ENCODE measurements around the gene ADAMTS17. TPM values are rescaled to one million over a fixed set of nuclear protein-coding genes. Genes with fewer than 3 reads are reported as not detected.
"Not testable (repeated sequence)": the region's sequence is repeated elsewhere in the genome, so short reads cannot be mapped to it uniquely, and the experiment has no call there.

ADAMTS17 gene
- total RNA-seq, 2 donors from 2014 or later, result 0.37 to 1.1 TPM

- Mint-ChIP-seq H3K27me3 (peaks cover 3% of the 10 kb centered on the region), H3K4me1 (peaks cover 6% of the 10 kb centered on the region), H3K9me3 (no peaks in the 10 kb centered on the region), H3K27ac (no peak overlapping the region), H3K4me3 (no peak overlapping the region), H3K36me3 (ENCODE audit: low read depth) (no peaks in the 10 kb centered on the region)
- no peak for ATAC-seq (replicated peaks)
Observed at GRCh38 chr15:99932676-99933402, 408.9 kb downstream of the ADAMTS17 start.

DNA sequence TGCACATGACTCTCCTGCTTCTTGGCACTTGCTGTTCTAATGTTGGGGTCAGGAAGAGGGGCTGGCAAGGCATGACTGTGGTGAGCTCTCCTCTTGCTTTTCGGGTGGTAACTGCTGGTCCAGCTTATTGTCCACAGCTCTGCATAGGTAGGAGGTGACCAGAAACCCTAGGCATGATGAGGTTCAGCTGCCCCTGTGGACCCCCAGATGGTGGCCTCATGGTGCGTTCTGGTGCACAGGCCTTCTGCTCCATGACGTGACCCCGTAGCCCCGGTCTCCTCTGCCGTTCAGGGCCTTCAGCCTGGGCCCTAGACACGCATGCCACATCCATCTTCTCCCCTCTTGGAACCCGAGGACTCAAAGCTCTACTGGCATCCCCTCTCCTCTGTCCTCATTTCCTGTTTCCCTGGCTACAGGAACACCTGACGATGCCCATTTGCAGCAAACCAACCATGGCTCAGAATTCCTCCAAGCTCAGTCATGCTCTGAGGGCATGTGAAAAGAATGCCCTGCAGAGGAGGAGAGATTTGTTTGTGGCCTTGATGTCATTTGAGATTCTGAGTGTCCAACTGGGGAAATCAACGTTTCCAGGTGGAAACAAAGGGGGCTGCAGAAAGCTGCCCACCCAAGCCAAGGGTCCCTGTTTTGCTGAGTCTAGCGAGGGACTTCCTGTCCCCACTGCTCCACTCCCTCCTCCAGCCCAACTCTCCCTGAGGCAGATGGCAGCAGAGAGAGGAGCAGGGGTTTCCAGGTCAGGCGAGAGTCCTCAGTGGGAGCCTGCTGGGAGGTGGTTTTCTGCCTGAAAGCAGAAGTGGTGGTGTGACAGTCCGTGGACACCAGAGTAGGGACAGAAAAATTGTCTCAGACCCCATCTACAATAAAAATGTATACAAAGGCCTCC, 409.8 kb downstream of the ADAMTS17 start:
- Mint-ChIP-seq H3K27ac (no peak overlapping the region), H3K36me3 (ENCODE audit: low read depth) (no peaks in the 10 kb centered on the region), H3K4me1 (peaks cover 6% of the 10 kb centered on the region), H3K4me3 (no peak overlapping the region), H3K9me3 (no peaks in the 10 kb centered on the region), H3K27me3 (peaks cover 3% of the 10 kb centered on the region)
- no peak for ATAC-seq (replicated peaks)

DNA sequence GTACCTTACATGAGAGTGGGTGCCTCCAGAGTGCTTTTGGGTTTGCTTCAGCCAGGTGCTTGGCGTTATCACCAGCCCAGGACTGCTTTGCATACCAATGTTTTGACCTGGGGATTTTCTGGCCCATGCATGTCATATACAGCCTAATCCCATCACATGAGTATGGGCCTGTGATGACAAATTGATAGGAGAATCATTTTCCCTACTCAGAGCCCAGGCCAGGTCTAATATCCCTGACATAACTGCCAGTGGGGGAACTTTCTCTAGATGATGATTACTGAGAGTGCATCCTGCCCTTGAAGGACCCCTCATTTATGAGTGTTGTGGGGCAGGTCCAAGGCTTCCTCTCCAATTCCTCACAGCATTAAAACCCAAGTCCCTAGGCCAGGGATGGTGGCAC, 411.1 kb downstream of the ADAMTS17 start:
- no peak overlapping the region for H3K4me3 Mint-ChIP-seq
- no peak overlapping the region for H3K27ac Mint-ChIP-seq

DNA sequence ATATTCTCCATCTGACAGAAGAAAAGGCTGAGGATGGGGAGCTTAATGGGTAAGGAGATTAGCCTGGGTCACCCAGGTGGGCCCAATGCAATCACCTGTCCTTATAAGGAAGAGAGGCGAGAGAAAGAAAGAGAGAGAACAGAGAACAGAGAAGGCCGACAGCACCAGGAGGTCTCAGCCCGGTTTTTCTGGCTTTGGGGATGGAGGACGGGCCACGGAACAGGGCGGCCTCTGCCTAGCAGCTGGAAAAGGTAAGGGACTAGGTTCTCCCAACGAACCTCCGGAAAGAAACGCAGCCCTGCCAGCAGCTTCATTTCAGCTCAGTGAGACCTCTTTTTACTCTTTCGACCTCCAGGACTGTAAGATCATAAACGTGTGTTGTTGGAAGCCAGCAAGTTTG, 412.5 kb downstream of the ADAMTS17 start:
- peak overlapping the region; percentile 79 for H3K4me3 Mint-ChIP-seq
- H3K9me3 Mint-ChIP-seq, result no peaks in the 10 kb centered on the region
- H3K27me3 Mint-ChIP-seq, result no peaks in the 10 kb centered on the region
- peaks cover 6% of the 10 kb centered on the region for H3K4me1 Mint-ChIP-seq
- peak overlapping the region; percentile 78 for H3K27ac Mint-ChIP-seq
- ATAC-seq (replicated peaks), result no peak
- H3K36me3 Mint-ChIP-seq (ENCODE audit: low read depth), result no peaks in the 10 kb centered on the region

More for the DNA sequence above, 411.1 kb downstream of the ADAMTS17 start:
- Mint-ChIP-seq H3K27me3 (no peaks in the 10 kb centered on the region), H3K36me3 (ENCODE audit: low read depth) (no peaks in the 10 kb centered on the region), H3K4me1 (peaks cover 6% of the 10 kb centered on the region), H3K9me3 (no peaks in the 10 kb centered on the region)
- ATAC-seq (replicated peaks), result no peak

DNA sequence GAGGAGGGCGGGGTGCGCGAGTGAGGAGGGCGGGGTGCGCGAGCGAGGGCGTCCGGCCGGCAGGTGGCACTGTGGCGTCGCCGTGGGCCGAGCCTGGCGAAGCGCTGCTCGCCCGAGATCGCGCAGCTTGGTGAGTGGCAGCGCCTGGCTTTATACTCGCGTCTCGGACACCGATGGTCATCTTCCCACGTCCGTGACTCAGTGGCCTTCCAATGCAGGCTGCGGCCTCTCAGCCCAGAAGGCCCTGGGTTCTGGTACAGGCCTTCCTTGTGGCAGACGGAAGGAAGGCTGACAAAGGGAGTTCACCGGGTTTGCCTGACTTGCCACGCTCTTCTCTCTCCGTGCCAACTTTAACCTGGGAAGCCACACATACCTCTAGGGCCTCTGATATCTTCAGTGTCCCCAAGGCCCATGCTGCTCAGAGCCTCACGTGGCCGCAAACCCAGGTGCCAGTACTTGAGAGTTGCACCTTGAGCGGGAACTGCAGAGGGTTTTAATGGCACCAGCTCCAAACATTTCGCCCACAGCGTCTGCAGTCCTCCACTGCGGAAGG, 413.3 kb downstream of the ADAMTS17 start:
- no peaks in the 10 kb centered on the region for H3K9me3 Mint-ChIP-seq
- H3K4me1 Mint-ChIP-seq, result peaks cover 6% of the 10 kb centered on the region
- no peaks in the 10 kb centered on the region for H3K36me3 Mint-ChIP-seq (ENCODE audit: low read depth)
- ATAC-seq (replicated peaks), result peak; percentile 97
- no peaks in the 10 kb centered on the region for H3K27me3 Mint-ChIP-seq
- peak overlapping the region; percentile 23 for H3K27ac Mint-ChIP-seq
- H3K4me3 Mint-ChIP-seq, result peak overlapping the region; percentile 79

DNA sequence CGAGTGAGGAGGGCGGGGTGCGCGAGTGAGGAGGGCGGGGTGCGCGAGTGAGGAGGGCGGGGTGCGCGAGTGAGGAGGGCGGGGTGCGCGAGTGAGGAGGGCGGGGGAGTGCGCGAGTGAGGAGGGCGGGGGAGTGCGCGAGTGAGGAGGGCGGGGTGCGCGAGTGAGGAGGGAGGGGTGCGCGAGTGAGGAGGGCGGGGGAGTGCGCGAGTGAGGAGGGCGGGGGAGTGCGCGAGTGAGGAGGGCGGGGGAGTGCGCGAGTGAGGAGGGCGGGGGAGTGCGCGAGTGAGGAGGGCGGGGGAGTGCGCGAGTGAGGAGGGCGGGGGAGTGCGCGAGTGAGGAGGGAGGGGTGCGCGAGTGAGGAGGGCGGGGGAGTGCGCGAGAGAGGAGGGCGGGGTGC, 415.2 kb downstream of the ADAMTS17 start:
- H3K9me3 Mint-ChIP-seq; H3K4me1 Mint-ChIP-seq; H3K36me3 Mint-ChIP-seq (ENCODE audit: low read depth); H3K27me3 Mint-ChIP-seq; H3K27ac Mint-ChIP-seq; ATAC-seq (replicated peaks): not testable (repeated sequence)
- peak overlapping the region; percentile 69 for H3K4me3 Mint-ChIP-seq

- peak overlapping the region; percentile 76 for H3K27ac Mint-ChIP-seq
- no peaks in the 10 kb centered on the region for H3K9me3 Mint-ChIP-seq
- no peaks in the 10 kb centered on the region for H3K36me3 Mint-ChIP-seq (ENCODE audit: low read depth)
- H3K27me3 Mint-ChIP-seq, result peaks cover 7% of the 10 kb centered on the region
- peak; percentile 62 for ATAC-seq (replicated peaks)
- peak overlapping the region; percentile 69 for H3K4me3 Mint-ChIP-seq
- peaks cover 6% of the 10 kb centered on the region for H3K4me1 Mint-ChIP-seq
Observed at GRCh38 chr15:99925661-99926461, 415.9 kb downstream of the ADAMTS17 start.

- Mint-ChIP-seq H3K27ac (no peak overlapping the region), H3K4me3 (no peak overlapping the region), H3K4me1 (no peaks in the 10 kb centered on the region), H3K36me3 (ENCODE audit: low read depth) (no peaks in the 10 kb centered on the region), H3K9me3 (no peaks in the 10 kb centered on the region), H3K27me3 (peaks cover 16% of the 10 kb centered on the region)
- no peak for ATAC-seq (replicated peaks)
Observed at GRCh38 chr15:99923711-99924110, 418.1 kb downstream of the ADAMTS17 start.

Other genes with a start within 250 kb of the ADAMTS17 start
- 1 to 10 TPM in 1 of 2 donors, under 1 TPM in 1; 0.54 to 1.0 TPM for gene CERS3, start 187.0 kb upstream of the ADAMTS17 start, total RNA-seq

Data from activated T-helper 17 cell treated with anti-CD3 and anti-CD28 coated beads, Interleukin-2, amount 50 U/mL, for 72 hours (primary cell).